NCI-H2196 (cell line): ENCODE measurements around the gene IER5L.
"Not testable (repeated sequence)": the region's sequence is repeated elsewhere in the genome, so short reads cannot be mapped to it uniquely, and the experiment has no call there.

ENCODE experiments used
- DNase-seq: peaks from one replicate; lab custom pipeline; 2025; ENCODE audit not compliant: unreplicated experiment; lab: John Stamatoyannopoulos, UW

The IER5L gene

GRCh38 chr9:129163198-129163670, 14.8 kb downstream of the IER5L start:
- DNase-seq, result not testable (repeated sequence)

- DNase-seq, result no peak
Measured at GRCh38 chr9:129162497-129163197, 15.4 kb downstream of the IER5L start.

- no peak for DNase-seq
Measured at GRCh38 chr9:129161534-129161837, 16.6 kb downstream of the IER5L start.

GRCh38 chr9:129160712-129161533, 17.1 kb downstream of the IER5L start:
- DNase-seq, result no peak

GRCh38 chr9:129156163-129156562, 21.9 kb downstream of the IER5L start:
- DNase-seq, result no peak

GRCh38 chr9:129154866-129155477, 23.1 kb downstream of the IER5L start:
- no peak for DNase-seq

- no peak for DNase-seq
Measured at GRCh38 chr9:129151469-129151868, 26.6 kb downstream of the IER5L start.

GRCh38 chr9:129150672-129151211, 27.3 kb downstream of the IER5L start:
- no peak for DNase-seq

- no peak for DNase-seq
Measured at GRCh38 chr9:129150122-129150521, 27.9 kb downstream of the IER5L start.

GRCh38 chr9:129149442-129149841, 28.6 kb downstream of the IER5L start:
- no peak for DNase-seq

GRCh38 chr9:129148463-129149204, 29.4 kb downstream of the IER5L start:
- DNase-seq, result no peak

GRCh38 chr9:129146441-129146941, 31.6 kb downstream of the IER5L start:
- no peak for DNase-seq

GRCh38 chr9:129145841-129146292, 32.2 kb downstream of the IER5L start:
- DNase-seq, result no peak

GRCh38 chr9:129145316-129145715, 32.7 kb downstream of the IER5L start:
- no peak for DNase-seq

- DNase-seq, result peak; percentile 85
Measured at GRCh38 chr9:129143031-129143927, 34.8 kb downstream of the IER5L start.

GRCh38 chr9:129142138-129142935, 35.7 kb downstream of the IER5L start:
- DNase-seq, result no peak

- no peak for DNase-seq
Measured at GRCh38 chr9:129141066-129142041, 36.7 kb downstream of the IER5L start.
